K562 (cell line): ENCODE measurements around the gene TULP4. TPM values are rescaled to one million over a fixed set of nuclear protein-coding genes. Genes with fewer than 3 reads are reported as not detected.
A peak's percentile ranks its signal among the peaks of the same experiment; 100 is the strongest.

Source experiments
- ATAC-seq: fragments of 200-7000 bp; cut with Tn5 transposase; 3 replicates; pipeline ENCODE4 v1.9.1; 2020; ENCODE audit warnings: moderate library complexity
- BruUV-seq: library from RNA; stranded (reverse); fragments of 400-500 nt; replicated peaks from 2 replicates; lab custom pipeline; 2021; lab: Mats Ljungman, UMichigan
- CTCF ChIA-PET: fragments of 300-600 bp; formaldehyde crosslinking; extraction: SDS; loops from one replicate; lab custom pipeline; 2021; ENCODE audit warnings: low intra/inter-chr PET ratio; lab: Yijun Ruan, JAX
- POLR2A ChIA-PET: fragments of 300-600, 350-650 bp; sonication (Branson Sonifier 250); formaldehyde crosslinking; extraction: SDS; loops from one replicate; lab custom pipeline; 2021; ENCODE audit warnings: antibody characterized with exemption, inconsistent platforms; lab: Yijun Ruan, JAX
- DNase-seq, 4 experiments: peaks; one replicate each; pipeline versions ENCODE4 v3.0.0 to v3.0.0-alpha.2; 2011 to 2018; ENCODE audit warnings: low spot score in 3 of 4, mixed read lengths in 3 of 4; ENCODE audit errors: extremely low read depth in 1 of 4
- FAIRE-seq: peaks from 2 replicates; lab custom pipeline; 2011; peaks lifted over from hg19 to GRCh38; lab: Jason Lieb, UNC
- H2AFZ ChIP-seq: 2 replicates; pipeline ENCODE4 v1.6.0; 2011; ENCODE audit warnings: low read depth, low read length, control low read depth, inconsistent platforms
- H3K27ac ChIP-seq: fragments of 200-600 bp; 3 replicates; pipeline ENCODE4 v1.8.0; 2011; ENCODE audit warnings: low read depth, mild to moderate bottlenecking, control low read depth, inconsistent platforms, low read length, moderate library complexity, mixed read lengths; ENCODE audit errors: extremely low read depth
- H3K27me3 ChIP-seq, 2 experiments: fragments of 300-600 bp in 1 of 2; 2 replicates in 1 of 2; 3 replicates in 1 of 2; pipeline versions ENCODE4 v1.6.0 to v1.8.0; 2011; ENCODE audit warnings: inconsistent platforms in 2 of 2, low read length in 2 of 2, mild to moderate bottlenecking in 1 of 2, mixed read lengths in 1 of 2, moderate library complexity in 1 of 2; ENCODE audit not compliant: control insufficient read depth in 2 of 2, insufficient read depth in 2 of 2
- H3K36me3 ChIP-seq: fragments of 300-600 bp; 3 replicates; pipeline ENCODE4 v1.8.0; 2011; ENCODE audit warnings: mild to moderate bottlenecking, low read length, inconsistent platforms; ENCODE audit not compliant: control insufficient read depth, insufficient read depth
- H3K4me1 ChIP-seq, 2 experiments: fragments of 200-600 bp in 1 of 2; replicated peaks in 1 of 2; 2 replicates in 1 of 2; 3 replicates in 1 of 2; pipeline versions ENCODE4 v1.5.1 to v1.8.0; 2011; ENCODE audit warnings: inconsistent platforms in 2 of 2, low read length in 2 of 2, mild to moderate bottlenecking in 1 of 2, mixed read lengths in 1 of 2, moderate library complexity in 1 of 2; ENCODE audit not compliant: control insufficient read depth in 2 of 2, insufficient read depth in 2 of 2
- H3K4me2 ChIP-seq: 2 replicates; pipeline ENCODE4 v1.6.1; 2011; ENCODE audit warnings: low read length, control low read depth, inconsistent platforms, mixed read lengths; ENCODE audit not compliant: insufficient read depth
- H3K4me3 ChIP-seq: fragments of 200-600 bp; sonication (generic), shearing (Covaris generic); 2 replicates; pipeline ENCODE4 v1.5.1; 2016; ENCODE audit warnings: control low read depth, inconsistent platforms
- H3K79me2 ChIP-seq: fragments of 200-600 bp; 3 replicates; pipeline ENCODE4 v1.8.0; 2011; ENCODE audit warnings: low read length, inconsistent platforms; ENCODE audit not compliant: control insufficient read depth, insufficient read depth
- H3K9ac ChIP-seq, 2 experiments: 2 replicates each; pipeline versions ENCODE4 v1.6.0 to v1.6.1; 2011; ENCODE audit warnings: low read depth in 2 of 2, low read length in 2 of 2, control low read depth in 1 of 2, inconsistent platforms in 1 of 2, mild to moderate bottlenecking in 1 of 2, mixed read lengths in 1 of 2; ENCODE audit not compliant: insufficient read depth in 1 of 2
- H3K9me1 ChIP-seq: one replicate; pipeline ENCODE4 v1.6.0; 2011; ENCODE audit warnings: inconsistent platforms, mild to moderate bottlenecking, low read length, moderate library complexity; ENCODE audit not compliant: control insufficient read depth, insufficient read depth
- H3K9me3 ChIP-seq: replicated peaks from 2 replicates; pipeline ENCODE4 v1.5.1; 2011; ENCODE audit warnings: low read depth, low read length, inconsistent platforms; ENCODE audit not compliant: control insufficient read depth, insufficient read depth
- H4K20me1 ChIP-seq: replicated peaks from 2 replicates; pipeline ENCODE4 v1.6.1; 2011; ENCODE audit warnings: low read length, inconsistent platforms, mixed read lengths; ENCODE audit not compliant: control insufficient read depth, insufficient read depth
- CEBPG ChIP-seq, 3 experiments: fragments of 200-800 bp in 1 of 3; sonication (Bioruptor generic) in 1 of 3; sonication (generic) in 1 of 3; formaldehyde crosslinking in 1 of 3; IDR thresholded peaks in 2 of 3; conservative IDR thresholded peaks in 1 of 3; 2 replicates each; pipeline versions ENCODE4 v1.6.1 to v1.8.0; 2016 to 2022; ENCODE audit warnings: missing compliant biosample characterization in 2 of 3, missing genetic modification characterization in 2 of 3, mild to moderate bottlenecking in 1 of 3, missing genetic modification reagents in 1 of 3
- ESRRA ChIP-seq: fragments of 450-650 bp; IDR thresholded peaks from 2 replicates; pipeline ENCODE4 v1.6.1; 2014; ENCODE audit warnings: low read depth, mild to moderate bottlenecking, moderate library complexity, borderline replicate concordance
- ETV1 ChIP-seq: fragments of 450-650 bp; conservative IDR thresholded peaks from 2 replicates; pipeline ENCODE4 v1.6.1; 2016; ENCODE audit warnings: missing genetic modification characterization, control low read depth, low read depth, missing compliant biosample characterization
- GMEB1 ChIP-seq: fragments of 250-450 bp; sonication (Bioruptor Pico); IDR thresholded peaks from 2 replicates; pipeline ENCODE4 v1.4.0; 2020; ENCODE audit warnings: mild to moderate bottlenecking
- TAF1 ChIP-seq: IDR thresholded peaks from 2 replicates; pipeline ENCODE4 v1.6.1; 2011; ENCODE audit warnings: mild to moderate bottlenecking, low read length, moderate library complexity; ENCODE audit not compliant: insufficient read depth, control insufficient read depth, severe bottlenecking; ENCODE audit errors: extremely low read depth
- WGBS: fragments of 100-300 bp; shearing (Covaris generic); methylation state at CpG from one replicate; pipeline ENCODE4 v1.1.6; 2016; ENCODE audit warnings: low coverage, mixed read lengths; ENCODE audit not compliant: insufficient coverage; ENCODE audit errors: missing lambda C conversion rate; 5-methylcytosine and 5-hydroxymethylcytosine counted together
- in situ Hi-C: fragments of 300-500 bp; cut with MboI; formaldehyde crosslinking; loops from 4 replicates; pipeline ENCODE4 v1.15.0; 2018; ENCODE audit warnings: inconsistent platforms, mixed read lengths
- intact Hi-C: fragments of 100-400 bp; cut with micrococcal nuclease; formaldehyde crosslinking; loops from 2 replicates; pipeline ENCODE4 v1.14.2; 2022
- polyA plus RNA-seq, 8 experiments: library from polyadenylated mRNA; depleted of rRNA in 4 of 8; stranded (reverse) in 5 of 8; unstranded in 3 of 8; fragments of >200 nt; fragmentation: Nextera tagmentation in 2 of 8; fragmentation: Illumina TruSeq in 1 of 8; extraction: Ambion mirVana in 2 of 8; extraction: Trizol in 1 of 8; gene quantifications; 2 replicates each; pipeline versions ENCODE4 v1.2.1 to v1.2.3, GENCODE V29; 2011 to 2014; ENCODE audit warnings: inconsistent platforms in 1 of 8, missing spikeins in 1 of 8
- total RNA-seq, 7 experiments: library from RNA; depleted of rRNA in 6 of 7; stranded (reverse); fragments of >200 nt in 6 of 7; fragmentation: Illumina TruSeq in 2 of 7; extraction: Trizol in 2 of 7; gene quantifications; 2 replicates each; pipeline versions ENCODE4 v1.2.1 to v1.2.3, GENCODE V29; 2011 to 2021; ENCODE audit warnings: low replicate concordance in 1 of 7

The TULP4 gene
- total and polyA plus RNA-seq, 9 of the 15 experiments (the other 6 are each of a cell fraction or from before 2014, with no cell fraction given): 1.2 to 50.4 (median 11.0) TPM

DNA sequence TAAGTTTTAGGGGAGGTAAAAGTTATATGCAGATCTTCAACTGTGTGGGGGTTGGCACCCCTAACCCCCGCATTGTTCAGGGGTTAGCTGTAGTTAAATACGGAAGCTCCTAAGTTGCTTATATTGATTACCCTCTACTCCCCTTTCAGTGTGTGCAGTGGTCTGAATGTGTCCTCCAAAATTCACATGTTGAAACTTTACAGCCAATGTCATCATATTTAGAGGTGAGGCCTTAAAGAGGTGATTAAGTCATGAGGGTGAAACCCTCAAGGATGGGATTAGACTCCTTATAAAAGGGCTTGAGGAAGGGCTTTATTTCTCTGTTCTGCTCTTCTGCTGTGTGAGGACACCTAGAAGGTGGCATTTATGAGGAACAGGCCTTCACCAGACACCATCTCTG, 22.3 kb downstream of the TULP4 start:
- intact Hi-C loops (no loop called here), in situ Hi-C loops (no loop called here)
- Histone ChIP-seq H3K9me1 (no peaks in the 10 kb centered on the region), H3K79me2 (peaks cover 2% of the 10 kb centered on the region; the same call in 2 of the 3 replicates), H3K36me3 (no peaks in the 10 kb centered on the region), H3K4me2 (no peak overlapping the region), H3K4me3 (no peak overlapping the region), H3K27me3 (no peaks in the 10 kb centered on the region), H3K27ac (no peak overlapping the region), H3K4me1 (no peaks in the 10 kb centered on the region), H4K20me1 (no peaks in the 10 kb centered on the region), H2AFZ (no peak overlapping the region), H3K9me3 (no peaks in the 10 kb centered on the region), H3K9ac (no peak overlapping the region)
- 83% methylated on average over 2 of the region's 2 CpGs for WGBS
- no peak for FAIRE-seq
- ChIA-PET POLR2A (interaction anchor here (0.6 kb wide), 1 partner anchor 33 kb away, joined by 3 read pairs; no protein-coding TSS in a partner anchor), CTCF (no interaction called here)
- TF ChIP-seq GMEB1: no peak
- no peak for TF ChIP-seq ESRRA
- peak; percentile 32; the same call in 1 of the 2 replicates for TF ChIP-seq CEBPG (CRISPR knock-in tag; IDR thresholded peaks at IDR 0.05)
- peak in 1 of 2 experiments; percentile 75; a peak in 2 of 4 replicates for TF ChIP-seq CEBPG (tag; conservative IDR thresholded peaks at IDR 0.05 in 1 of 2, IDR thresholded peaks at IDR 0.05 in 1 of 2)
- TF ChIP-seq TAF1: no peak
- no peak for TF ChIP-seq ETV1
- DNase-seq: no peak
- ATAC-seq: peak; percentile 64; the same call in 2 of the 3 replicates
- no TSS peak for BruUV-seq
